HEK293 (cell line): ENCODE data around the gene CYP27C1.

Experiments used
- HOXA7 ChIP-seq: sonication (generic); formaldehyde crosslinking; IDR thresholded peaks from 2 replicates; pipeline ENCODE4 v1.8.1; 2022; ENCODE audit warnings: missing genetic modification reagents, borderline replicate concordance
- KLF1 ChIP-seq: fragments of 450-650 bp; formaldehyde crosslinking; IDR thresholded peaks from 2 replicates; pipeline ENCODE4 v1.5.1; 2016; ENCODE audit warnings: missing biosample characterization, missing genetic modification characterization
- KLF10 ChIP-seq: fragments of 450-650 bp; IDR thresholded peaks from 2 replicates; pipeline ENCODE4 v1.5.1; 2018; ENCODE audit warnings: missing biosample characterization, mild to moderate bottlenecking, missing genetic modification characterization
- PRDM1 ChIP-seq: fragments of 450-650 bp; formaldehyde crosslinking; IDR thresholded peaks from 2 replicates; pipeline ENCODE4; 2016; ENCODE audit warnings: missing biosample characterization, missing genetic modification characterization
- PRDM10 ChIP-seq: fragments of 450-650 bp; formaldehyde crosslinking; IDR thresholded peaks from 2 replicates; pipeline ENCODE4 v1.5.1; 2016; ENCODE audit warnings: missing biosample characterization, missing genetic modification characterization
- RBAK ChIP-seq: fragments of 450-650 bp; formaldehyde crosslinking; IDR thresholded peaks from 2 replicates; pipeline ENCODE4 v1.5.1; 2016; ENCODE audit warnings: missing biosample characterization, missing genetic modification characterization
- REST ChIP-seq: fragments of 450-650 bp; formaldehyde crosslinking; IDR thresholded peaks from 2 replicates; pipeline ENCODE4 v1.5.1; 2016; ENCODE audit warnings: missing biosample characterization, missing genetic modification characterization
- SALL2 ChIP-seq: fragments of 450-650 bp; formaldehyde crosslinking; IDR thresholded peaks from 2 replicates; pipeline ENCODE4 v1.5.0; 2017; ENCODE audit warnings: missing biosample characterization, mild to moderate bottlenecking, missing genetic modification characterization, borderline replicate concordance
- SP3 ChIP-seq: fragments of 450-650 bp; formaldehyde crosslinking; IDR thresholded peaks from 2 replicates; pipeline ENCODE4 v1.5.1; 2016; ENCODE audit warnings: missing biosample characterization, missing genetic modification characterization
- ZEB2 ChIP-seq: fragments of 450-650 bp; formaldehyde crosslinking; IDR thresholded peaks from 2 replicates; pipeline ENCODE4 v1.5.1; 2016; ENCODE audit warnings: missing biosample characterization, missing genetic modification characterization
- ZFP37 ChIP-seq: fragments of 450-650 bp; formaldehyde crosslinking; IDR thresholded peaks from 2 replicates; pipeline ENCODE4 v1.5.1; 2016; ENCODE audit warnings: missing biosample characterization, missing genetic modification characterization
- ZNF112 ChIP-seq: fragments of 450-650 bp; formaldehyde crosslinking; IDR thresholded peaks from 2 replicates; pipeline ENCODE4 v1.5.0; 2017; ENCODE audit warnings: missing biosample characterization, missing genetic modification characterization
- ZNF302 ChIP-seq: fragments of 450-650 bp; formaldehyde crosslinking; IDR thresholded peaks from 2 replicates; pipeline ENCODE4 v1.5.1; 2016; ENCODE audit warnings: missing biosample characterization, missing genetic modification characterization, low read depth
- ZNF488 ChIP-seq: fragments of 450-650 bp; formaldehyde crosslinking; IDR thresholded peaks from 2 replicates; pipeline ENCODE4 v1.5.1; 2016; ENCODE audit warnings: missing biosample characterization, missing genetic modification characterization
- ZNF514 ChIP-seq: fragments of 450-650 bp; formaldehyde crosslinking; IDR thresholded peaks from 2 replicates; pipeline ENCODE4 v1.5.1; 2016; ENCODE audit warnings: missing biosample characterization, missing genetic modification characterization
- ZNF518A ChIP-seq: fragments of 450-650 bp; formaldehyde crosslinking; conservative IDR thresholded peaks from 2 replicates; pipeline ENCODE4 v1.5.1; 2016; ENCODE audit warnings: low read depth, missing biosample characterization, missing genetic modification characterization
- ZNF521 ChIP-seq: fragments of 450-650 bp; formaldehyde crosslinking; IDR thresholded peaks from 2 replicates; pipeline ENCODE4 v1.5.1; 2017; ENCODE audit warnings: missing biosample characterization, mild to moderate bottlenecking, missing genetic modification characterization
- ZNF623 ChIP-seq: fragments of 450-650 bp; formaldehyde crosslinking; IDR thresholded peaks from 2 replicates; pipeline ENCODE4 v1.5.1; 2016; ENCODE audit warnings: missing biosample characterization, missing genetic modification characterization
- ZNF670 ChIP-seq: fragments of 450-650 bp; formaldehyde crosslinking; IDR thresholded peaks from 2 replicates; pipeline ENCODE4 v1.5.1; 2016; ENCODE audit warnings: missing biosample characterization, missing genetic modification characterization, low read depth
- ZNF704 ChIP-seq: fragments of 450-650 bp; formaldehyde crosslinking; IDR thresholded peaks from 2 replicates; pipeline ENCODE4 v1.5.1; 2016; ENCODE audit warnings: missing biosample characterization, missing genetic modification characterization
- ZSCAN4 ChIP-seq: fragments of 450-650 bp; formaldehyde crosslinking; IDR thresholded peaks from 2 replicates; pipeline ENCODE4 v1.5.1; 2017; ENCODE audit warnings: missing biosample characterization, missing genetic modification characterization
- TF ChIP-seq, protein P1 (sequence below): fragments of 450-650 bp; formaldehyde crosslinking; IDR thresholded peaks from 2 replicates; pipeline ENCODE4; 2016; ENCODE audit warnings: missing biosample characterization, missing genetic modification characterization

The CYP27C1 gene

DNA sequence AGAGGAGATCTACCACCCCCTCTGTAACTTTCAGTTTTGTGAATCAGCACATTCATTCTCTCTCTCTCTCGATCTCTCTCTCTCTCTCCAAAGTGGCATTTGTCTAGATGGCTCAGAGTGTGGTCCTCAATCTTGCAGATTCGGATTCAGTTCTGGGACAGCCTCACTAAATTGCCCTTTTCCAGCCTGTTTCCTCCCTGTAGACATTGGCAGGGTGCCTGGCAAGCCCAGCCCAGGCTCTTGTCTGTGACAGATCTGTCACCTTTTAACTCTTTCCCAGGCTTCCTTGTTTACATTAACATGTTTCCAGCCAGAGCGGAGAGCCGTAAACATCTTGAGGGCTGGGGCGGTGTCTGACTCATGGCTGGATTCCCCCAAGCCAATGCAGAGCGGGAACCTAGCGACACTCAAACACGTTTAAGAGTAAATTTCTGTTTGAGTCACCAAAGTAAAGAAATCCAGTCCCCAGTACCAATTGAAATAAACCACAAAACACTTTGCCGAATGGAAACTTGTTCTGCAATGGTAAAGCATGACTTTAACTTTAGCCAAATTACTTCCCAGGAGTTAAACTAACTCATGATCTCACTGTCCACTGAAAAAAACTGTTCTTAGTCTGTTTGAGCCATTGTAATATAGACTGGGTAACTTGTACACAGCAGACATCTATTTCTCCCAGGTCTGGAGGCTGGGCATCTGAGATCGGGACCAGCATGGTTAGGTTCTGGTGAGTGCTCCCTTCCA is 6.6 kb upstream of the CYP27C1 start (continued):
- TF ChIP-seq ZSCAN4 (tag by site-specific recombination) (no peak), ZNF112 (tag by site-specific recombination) (no peak), ZNF514 (tag by site-specific recombination) (no peak), KLF1 (tag by site-specific recombination) (peak; percentile 84), ZNF521 (tag by site-specific recombination) (no peak), ZNF302 (tag by site-specific recombination) (no peak), KLF10 (tag by site-specific recombination) (0 out of 2 replicates have a peak, but pooled peaks have one; percentile 47), ZNF623 (tag by site-specific recombination) (no peak), ZNF488 (tag by site-specific recombination) (no peak), PRDM1 (tag by site-specific recombination) (peak; percentile 69), ZNF670 (tag by site-specific recombination) (no peak), SALL2 (tag by site-specific recombination) (no peak), ZNF518A (no peak), REST (tag by site-specific recombination) (no peak), ZNF704 (no peak), PRDM10 (tag by site-specific recombination) (0 out of 2 replicates have a peak, but pooled peaks have one; percentile 69), ZFP37 (no peak), SP3 (tag by site-specific recombination) (0 out of 2 replicates have a peak, but pooled peaks have one; percentile 27), HOXA7 (CRISPR knock-in tag) (no peak), ZEB2 (tag by site-specific recombination) (peak; percentile 85), RBAK (tag by site-specific recombination) (no peak)
- TF ChIP-seq, protein P1, sequence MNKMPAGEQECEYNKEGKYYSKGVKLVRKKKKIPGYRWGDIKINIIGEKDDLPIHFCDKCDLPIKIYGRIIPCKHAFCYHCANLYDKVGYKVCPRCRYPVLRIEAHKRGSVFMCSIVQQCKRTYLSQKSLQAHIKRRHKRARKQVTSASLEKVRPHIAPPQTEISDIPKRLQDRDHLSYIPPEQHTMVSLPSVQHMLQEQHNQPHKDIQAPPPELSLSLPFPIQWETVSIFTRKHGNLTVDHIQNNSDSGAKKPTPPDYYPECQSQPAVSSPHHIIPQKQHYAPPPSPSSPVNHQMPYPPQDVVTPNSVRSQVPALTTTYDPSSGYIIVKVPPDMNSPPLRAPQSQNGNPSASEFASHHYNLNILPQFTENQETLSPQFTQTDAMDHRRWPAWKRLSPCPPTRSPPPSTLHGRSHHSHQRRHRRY (tag by site-specific recombination), result no peak
